ENCODE results near the gene XIRP2.
"Not testable (repeated sequence)": the region's sequence is repeated elsewhere in the genome, so short reads cannot be mapped to it uniquely, and the experiment has no call there.

Gene XIRP2

DNA sequence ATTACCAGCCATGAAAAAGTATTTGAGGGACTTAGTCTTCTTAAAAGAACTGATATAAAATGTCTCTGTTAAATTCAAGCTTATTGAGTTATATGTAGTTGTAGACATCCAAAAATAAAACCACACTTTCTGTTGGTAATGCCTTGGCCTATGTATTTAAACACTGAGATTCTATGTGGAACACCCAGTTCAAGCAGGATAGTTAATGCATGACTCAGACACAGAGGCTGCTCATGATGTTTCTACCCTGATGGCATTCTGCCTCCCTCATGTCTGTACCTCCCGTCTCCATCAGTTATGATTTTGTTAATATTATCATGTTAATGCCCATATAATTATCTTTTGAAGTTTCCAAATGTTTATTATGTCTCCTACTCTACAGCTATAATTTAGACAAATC, 164.5 kb downstream of the XIRP2 start:
- no peak for DNase-seq (ENCODE audit: low read depth)

DNA sequence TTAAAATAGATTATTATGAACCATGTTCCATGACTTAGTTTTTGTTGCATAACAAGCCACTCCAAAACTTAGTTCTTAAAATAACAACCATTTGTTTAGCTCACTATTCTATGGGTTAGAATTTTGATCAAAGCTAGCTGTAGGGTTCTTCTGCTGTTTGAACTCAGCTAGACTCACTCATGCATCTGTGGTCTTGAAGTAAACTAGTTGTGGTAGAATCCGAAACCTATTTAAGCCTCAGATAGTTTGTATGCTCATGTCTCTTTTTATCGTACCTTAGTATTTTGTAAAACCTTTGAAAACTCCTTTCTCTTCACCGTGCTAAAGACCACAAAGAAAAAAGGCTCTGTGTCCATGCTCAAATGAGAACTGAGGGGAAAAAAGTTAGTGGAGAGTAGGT, 166.6 kb downstream of the XIRP2 start:
- DNase-seq (ENCODE audit: low read depth), result no peak

DNA sequence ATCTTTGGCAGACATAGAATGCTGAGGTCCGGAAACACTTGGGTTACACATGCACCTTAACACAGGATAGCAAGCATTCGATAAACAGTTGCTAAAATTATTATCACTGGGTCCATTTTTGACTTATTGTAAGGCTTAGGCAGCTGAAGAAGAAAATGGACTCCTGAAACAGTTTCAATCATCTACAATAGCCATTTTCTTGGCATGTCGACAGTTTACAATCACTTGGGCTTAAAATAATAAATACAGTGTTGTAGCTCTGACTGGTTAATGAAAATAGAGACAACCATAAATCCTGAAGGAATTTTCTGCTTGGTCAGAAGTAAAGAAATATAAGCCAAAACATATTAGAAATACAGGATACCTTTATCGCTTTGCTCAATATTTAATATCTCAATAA, 169.2 kb downstream of the XIRP2 start:
- DNase-seq (ENCODE audit: low read depth), result no peak

DNA sequence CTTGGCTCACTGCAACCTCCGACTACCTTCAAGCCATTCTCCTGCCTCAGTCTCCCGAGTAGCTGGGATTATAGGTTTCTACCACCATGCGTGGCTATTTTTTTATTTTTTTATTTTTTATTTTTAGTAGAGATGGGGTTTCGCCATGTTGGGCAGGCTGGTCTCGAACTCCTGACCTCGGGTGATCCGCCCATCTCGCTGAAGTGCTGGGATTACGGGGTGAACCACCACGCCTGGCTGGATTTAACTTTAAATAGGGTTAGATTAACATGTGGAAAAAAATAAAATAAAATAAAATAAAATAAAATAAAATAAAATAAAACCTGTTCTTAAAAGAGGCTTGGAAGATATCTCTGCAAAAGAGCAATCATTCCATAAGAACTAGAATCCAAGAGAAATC, 170.9 kb downstream of the XIRP2 start:
- DNase-seq (ENCODE audit: low read depth), result no peak

DNA sequence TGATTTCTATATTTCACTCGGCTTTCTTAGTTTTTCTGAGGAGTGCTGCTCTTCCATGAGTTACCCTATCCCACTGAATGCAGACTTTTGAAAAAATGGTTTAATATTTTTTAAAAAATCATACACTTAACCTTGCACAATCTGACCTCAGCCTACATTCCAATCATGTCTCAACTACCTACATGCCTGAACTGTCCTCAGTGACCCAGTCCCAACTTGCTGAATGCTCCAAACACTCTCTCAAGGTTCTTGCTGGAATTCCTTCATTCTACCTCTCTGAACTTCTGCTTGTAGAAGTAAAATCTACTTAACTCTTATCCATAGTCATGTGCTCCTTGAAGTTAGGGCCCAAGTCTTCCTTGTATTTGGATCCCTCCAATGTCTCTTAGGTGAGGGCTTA, 181.6 kb downstream of the XIRP2 start:
- no peak for DNase-seq (ENCODE audit: low read depth)

DNA sequence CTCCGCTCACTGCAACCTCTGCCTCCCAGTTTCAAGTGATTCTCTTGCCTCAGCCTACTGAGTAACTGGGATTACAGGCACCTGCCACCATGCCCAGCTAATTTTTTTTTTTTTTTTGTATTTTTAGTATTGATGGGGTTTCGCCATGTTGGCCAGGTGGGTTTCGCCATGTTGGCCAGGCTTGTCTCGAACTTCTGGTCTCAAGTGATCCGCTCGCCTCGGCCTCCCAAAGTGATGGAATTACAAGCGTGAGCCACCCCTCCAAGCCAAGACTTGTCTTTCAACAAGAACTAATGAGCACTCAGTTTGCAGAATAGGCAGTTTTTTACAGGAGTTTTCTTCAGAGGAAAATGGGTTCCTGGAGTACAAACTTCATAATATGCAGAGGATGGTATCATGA, 187.4 kb downstream of the XIRP2 start:
- not testable (repeated sequence) for DNase-seq (ENCODE audit: low read depth)

DNA sequence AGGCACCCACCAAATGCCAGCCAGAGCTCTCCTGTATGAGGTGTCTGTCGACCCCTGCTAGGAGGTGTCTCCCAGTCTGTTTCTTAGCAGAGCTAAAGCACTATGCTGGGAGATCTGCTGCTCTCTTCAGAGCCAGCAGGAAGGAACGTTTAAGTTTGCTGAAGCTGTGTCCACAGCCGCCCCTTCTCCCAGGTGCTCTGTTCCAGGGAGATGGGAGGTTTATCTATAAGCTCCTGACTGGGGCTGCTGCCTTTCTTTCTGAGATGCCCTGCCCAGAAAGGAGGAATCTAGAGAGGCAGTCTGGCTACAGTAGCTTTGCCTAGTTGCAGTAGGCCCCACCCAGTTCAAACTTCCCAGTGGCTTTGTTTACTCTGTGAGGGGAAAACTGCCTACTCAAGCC, 210.7 kb downstream of the XIRP2 start:
- DNase-seq (ENCODE audit: low read depth), result not testable (repeated sequence)

DNA sequence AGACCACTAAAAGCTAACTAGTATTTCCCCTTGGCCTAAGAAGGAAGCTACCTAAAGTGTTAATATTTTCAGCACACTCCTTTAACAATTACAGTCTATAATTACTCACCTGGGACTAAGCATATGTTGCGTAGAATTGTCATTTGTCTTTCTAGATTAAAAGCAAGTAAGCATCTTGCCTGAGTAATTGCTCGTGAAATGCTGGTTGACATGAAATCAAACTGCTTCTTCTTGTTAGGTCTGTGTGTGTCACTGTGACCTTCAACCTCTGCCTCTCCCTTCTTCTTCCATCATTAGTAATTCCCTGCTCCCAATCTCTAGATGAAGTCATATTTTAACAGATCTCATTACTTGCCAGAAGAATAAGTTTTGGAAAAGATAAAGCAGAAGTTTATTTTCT, 212.2 kb downstream of the XIRP2 start:
- no peak for DNase-seq (ENCODE audit: low read depth)

DNA sequence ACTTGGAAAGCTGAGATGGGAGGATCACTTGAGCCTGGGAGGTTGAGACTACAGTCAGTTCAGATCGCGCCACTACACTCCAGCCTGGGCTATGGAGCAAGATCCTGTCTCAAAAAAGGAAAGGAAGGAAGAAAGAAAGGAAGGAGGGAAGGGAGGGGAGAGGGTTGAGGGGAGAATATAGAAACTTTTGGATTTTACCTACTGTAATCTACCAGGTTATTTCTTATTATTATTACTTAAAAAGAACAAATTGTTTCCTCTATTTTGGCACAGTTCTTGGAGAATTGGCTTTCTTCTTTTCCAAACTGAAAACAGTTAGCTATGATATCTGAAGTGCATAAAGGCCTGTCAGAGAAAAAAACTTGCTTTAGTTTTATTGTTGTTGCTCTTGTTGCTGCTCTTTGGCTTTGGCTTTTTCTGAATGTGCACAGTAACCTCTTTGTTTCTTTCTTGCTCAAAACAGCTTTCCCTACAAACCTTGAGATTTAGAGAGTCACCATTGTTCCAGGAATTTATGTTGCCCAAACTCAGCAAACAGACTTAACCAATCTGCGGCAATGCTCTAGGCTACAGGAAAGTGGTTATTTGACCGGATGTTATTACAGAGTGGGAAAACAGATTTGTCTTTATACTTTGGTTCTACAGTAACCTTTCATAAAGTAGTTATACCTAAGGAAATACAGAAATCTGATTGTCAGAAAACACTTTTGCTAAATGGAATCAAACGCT, 214.9 kb downstream of the XIRP2 start:
- no peak for DNase-seq (ENCODE audit: low read depth)

DNA sequence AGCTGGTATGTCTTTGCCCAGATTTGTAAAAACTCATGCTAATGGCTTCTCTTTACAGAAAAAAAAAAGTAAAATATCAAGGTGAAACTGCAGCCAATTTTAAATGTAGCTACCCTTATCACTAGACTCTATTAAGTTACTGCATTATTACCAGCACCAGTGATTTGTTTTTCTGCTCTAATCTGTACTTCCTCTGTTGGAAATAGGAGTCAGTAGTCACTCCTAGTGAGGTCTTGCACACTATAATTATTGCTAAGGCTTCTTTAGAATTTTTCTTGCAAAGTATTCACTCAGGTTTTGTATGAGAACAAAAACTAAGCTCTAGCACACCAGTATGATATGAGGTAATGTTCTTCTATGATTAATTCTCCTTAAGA, 215.5 kb downstream of the XIRP2 start:
- DNase-seq (ENCODE audit: low read depth), result no peak

DNA sequence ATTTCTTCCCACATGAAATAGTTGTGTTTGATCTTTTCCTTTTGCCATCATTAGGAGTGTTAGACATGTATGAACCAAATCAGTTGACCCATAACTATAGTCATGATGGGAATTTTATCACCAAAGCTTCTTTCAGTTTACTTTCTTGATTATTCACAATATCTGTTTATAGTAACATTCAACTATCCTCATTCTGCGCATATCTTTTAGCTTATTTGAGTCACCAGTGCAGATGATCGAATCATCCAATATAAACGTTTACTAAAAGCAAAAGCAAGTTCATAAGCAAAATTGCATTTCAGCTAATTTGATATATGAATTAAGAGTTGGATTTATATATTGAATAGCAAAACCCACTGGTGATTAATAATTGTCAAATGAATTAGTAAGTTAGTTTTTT, 216.4 kb downstream of the XIRP2 start:
- no peak for DNase-seq (ENCODE audit: low read depth)

DNA sequence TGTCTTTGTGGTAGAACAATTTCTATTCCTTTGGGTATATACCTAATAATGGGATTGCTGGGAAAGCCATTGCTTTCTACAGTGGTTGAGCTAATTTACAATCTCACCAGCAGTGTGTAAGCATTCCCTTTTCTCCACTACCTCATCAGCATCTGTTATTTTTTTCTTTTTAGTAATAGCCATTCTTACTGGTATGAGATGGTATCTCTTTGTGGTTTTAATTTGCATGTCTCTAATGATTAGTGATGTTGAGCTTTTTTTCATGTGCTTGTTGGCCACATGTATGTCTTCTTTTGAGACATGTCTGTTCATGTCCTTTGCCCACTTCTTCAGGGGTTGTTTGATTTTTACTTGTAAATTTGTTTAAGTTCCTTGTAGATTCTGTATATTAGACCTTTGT, 221.4 kb downstream of the XIRP2 start:
- DNase-seq (ENCODE audit: low read depth), result not testable (repeated sequence)

DNA sequence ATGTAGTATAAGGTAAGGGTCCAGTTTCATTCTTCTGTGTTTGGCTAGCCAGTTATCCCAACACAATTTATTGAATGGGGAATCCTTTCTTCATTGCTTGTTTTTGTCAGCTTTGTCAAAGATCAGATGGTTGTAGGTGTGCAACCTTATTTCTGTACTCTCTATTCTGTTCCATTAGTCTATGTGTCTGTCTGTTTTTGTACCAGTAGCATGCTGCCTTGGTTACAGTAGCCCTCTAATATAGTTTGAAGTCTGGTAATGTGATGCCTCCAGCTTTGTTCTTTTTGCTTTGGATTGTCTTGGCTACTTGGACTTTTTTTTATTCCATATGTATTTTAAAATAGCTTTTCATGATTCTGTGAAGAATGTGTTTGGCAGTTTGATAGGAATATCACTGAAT, 222.1 kb downstream of the XIRP2 start:
- no peak for DNase-seq (ENCODE audit: low read depth)

DNA sequence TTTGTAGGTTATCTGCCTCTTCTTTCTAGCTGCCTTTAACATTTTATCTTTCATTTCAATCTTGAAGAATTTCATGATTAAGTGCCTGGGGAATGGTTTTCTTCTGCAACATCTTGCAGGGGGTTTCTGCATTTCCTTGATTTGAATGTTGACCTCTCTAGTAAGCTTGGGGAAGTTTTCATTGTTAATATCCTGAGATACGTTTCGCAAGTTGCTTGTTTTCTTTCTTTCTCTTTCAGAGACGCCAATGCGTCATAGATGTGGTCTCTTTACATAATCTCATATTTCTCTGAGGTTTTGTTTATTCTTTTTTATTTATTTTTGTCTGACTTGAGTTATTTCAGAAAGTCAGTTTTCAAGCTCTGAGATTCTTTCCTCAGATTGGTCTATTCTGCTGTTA, 225.7 kb downstream of the XIRP2 start:
- DNase-seq (ENCODE audit: low read depth), result no peak

DNA sequence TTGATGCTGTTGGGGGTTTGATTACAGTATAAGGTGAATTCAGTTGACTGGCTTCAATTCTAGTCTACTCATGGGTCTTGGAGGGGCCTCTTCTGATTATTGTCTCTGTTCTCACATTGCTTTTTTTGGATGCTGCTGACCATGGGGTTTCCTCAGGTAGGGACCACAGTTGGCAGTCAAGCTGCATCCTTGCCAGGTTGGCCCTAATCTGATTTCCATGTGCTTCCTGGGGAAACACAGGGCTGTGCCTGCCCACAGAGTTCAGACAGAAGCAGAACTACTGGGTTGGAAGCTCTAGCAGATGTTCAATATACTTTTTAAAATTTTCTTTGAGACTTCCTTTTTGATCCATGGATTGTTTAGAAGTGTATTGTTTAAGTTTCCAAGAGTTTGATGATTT, 227.3 kb downstream of the XIRP2 start:
- DNase-seq (ENCODE audit: low read depth), result no peak

DNA sequence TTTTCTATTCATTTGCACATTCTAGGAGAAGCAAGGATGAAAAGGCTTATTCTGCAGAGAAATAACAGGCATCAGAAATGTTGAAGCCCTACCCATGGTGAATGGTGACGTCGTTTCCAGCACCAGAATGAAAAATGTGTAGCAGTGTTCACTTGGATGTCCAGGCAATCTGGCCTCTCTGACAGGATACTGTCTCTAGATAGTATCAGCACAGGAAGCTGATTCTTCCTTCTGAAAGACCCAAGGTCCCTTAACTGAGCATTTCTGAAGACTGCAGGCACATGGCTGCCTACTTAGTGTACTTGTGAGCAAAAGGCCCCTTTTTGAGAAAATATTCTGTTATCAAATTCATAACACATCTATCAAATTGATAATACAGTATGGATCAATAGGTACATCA, 234.1 kb downstream of the XIRP2 start:
- DNase-seq (ENCODE audit: low read depth), result no peak

DNA sequence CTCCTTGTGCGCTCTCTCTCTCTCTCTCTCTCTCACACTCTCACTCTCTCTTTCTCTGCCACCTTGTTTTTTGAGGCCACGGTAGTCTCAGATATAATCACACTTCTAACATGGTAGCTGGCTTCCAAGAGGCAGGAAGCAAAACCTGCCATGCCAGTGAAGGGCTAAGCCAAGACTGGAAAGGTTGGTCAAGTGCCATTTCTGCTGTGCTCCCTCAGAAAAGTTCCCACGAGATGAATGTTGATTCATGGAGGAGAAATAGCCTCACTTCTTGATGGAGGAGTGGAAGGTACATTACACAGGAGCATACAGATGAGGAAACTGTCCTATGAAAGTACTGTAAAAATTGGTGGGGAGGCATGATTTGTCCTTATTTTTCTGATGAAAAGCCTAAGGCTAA, 237.9 kb downstream of the XIRP2 start:
- DNase-seq (ENCODE audit: low read depth), result no peak

DNA sequence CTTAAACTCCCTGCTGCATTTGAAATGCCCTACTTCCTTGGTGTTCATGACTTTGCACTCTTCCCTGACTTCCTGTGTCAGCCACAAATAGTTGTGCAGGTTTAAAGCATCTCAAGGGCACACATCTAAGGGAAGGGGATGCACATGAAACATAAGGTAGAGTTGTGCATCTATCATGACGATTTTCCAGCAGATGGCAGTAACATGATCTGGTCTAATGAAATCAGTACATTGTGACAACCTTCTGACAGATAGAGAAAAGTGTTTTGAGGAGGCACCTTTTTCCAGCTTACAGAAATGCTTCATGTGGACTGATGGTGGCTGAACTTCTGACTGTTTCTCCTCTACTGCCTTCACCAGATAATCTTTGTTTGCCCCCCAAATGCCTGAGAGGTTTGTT, 238.9 kb downstream of the XIRP2 start:
- no peak for DNase-seq (ENCODE audit: low read depth)

DNA sequence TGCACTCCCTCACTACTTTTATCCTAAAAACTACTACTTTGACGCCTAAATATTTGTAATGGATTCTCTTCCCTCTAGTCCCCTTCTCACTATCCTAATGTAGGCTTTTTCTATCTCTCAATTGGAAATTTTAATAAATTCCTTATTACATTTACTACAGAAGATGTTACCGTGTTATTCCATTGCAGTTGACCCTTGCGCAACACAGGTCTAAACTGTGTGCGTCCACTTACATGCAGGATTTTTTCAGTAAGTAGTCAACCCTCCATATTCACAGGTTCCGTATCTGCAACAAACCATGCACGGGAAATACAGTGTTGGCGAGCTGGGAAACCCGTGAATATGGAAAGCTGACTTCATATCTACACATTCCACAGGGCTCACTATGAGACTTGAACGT, 239.8 kb downstream of the XIRP2 start:
- no peak for DNase-seq (ENCODE audit: low read depth)

DNA sequence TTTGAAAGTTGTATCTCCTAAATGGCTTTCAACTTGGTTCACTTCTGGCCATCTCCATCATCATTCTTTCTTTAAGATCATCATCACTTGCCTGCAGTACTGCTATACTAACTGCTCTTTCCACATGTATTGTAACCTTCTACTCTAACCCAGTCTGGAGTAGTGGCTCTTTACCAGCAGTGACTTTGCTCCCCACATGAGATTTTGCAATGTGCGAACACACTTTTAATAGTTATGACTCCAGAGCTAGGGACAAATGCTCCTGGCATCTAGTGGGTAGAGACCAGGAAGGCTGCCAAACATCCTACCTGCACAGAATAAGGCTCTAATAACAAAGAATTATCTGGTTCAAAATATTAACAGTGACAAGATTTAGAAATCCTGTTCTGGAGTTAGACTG, 243.8 kb downstream of the XIRP2 start:
- no peak for DNase-seq (ENCODE audit: low read depth)

DNA sequence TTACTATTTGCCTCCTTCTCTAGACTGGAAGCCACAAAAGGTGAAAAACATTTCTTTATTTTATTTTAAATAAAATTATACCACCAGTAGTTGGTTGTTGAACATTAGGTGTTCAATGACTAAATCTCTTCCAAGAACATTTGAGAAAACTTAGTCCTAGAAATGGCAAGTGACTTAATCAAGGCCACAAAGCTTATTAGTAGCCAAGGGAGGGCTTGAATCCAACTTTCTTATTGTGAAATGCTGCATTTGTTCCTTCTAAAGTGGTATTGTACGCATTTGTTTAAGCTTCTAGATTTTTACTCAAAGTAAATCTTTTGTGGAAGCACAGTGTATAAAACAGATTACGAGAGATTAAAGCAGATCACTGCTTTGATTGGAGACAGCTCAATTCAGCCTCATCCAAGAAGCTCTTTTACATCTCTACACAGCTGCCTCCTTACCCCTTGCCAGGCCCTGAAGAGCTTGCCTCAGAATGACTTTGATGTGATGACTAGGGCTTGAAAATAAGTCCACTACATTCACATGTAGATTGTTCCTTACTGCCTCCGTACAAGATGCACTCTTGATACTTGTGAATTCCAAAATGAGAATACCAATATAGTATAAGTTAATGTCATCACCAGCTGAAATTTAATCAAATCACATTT, 244.8 kb downstream of the XIRP2 start:
- DNase-seq (ENCODE audit: low read depth), result no peak

DNA sequence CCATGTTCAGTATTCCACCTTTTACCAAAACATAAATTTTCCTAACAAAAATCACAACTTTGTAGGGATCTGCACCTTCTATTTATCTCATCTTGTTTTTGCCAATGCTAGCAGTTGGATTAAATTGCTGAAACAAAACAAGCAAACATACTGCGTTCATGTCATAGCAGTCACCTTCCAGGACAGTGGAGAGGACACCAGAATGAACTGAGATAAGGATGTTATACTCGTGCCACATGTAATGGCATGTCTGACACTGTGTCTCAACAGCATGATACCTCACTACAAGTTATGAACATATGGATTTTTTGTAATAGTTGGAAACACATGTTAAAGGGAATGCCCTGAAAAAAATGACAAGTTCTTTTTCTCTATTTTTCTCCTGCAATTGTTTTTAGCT, 245.3 kb downstream of the XIRP2 start:
- no peak for DNase-seq (ENCODE audit: low read depth)

DNA sequence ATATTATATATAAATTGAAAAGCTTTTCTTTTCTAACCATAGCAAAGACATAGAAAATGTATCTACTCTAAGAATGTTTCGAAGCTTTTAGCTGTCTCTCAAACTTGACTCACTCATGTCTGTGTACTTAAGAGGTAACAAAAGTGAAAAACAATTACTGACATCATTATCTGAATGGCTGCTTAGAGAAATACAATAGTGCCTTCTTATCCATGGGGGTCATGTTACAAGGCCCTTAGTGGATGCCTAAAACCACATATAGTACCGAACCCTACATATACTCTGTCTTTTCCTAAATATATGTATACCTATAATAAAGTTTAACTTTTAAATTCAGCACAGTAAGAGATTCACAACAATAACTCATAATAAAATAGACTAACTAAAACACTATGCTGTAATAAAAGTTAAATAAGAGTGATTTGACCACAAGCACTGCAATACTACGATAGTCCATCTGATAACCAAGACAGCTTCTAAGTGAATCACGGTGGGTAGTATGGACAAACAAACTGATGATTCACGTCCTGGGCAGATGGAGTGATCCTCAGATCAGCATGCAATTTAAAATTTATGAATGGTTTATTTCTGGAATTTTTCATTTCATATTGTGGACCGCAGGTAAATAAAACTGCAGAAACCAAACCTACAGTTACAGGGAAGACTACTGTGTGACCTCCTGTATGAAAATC, 246.2 kb downstream of the XIRP2 start:
- no peak for DNase-seq (ENCODE audit: low read depth)

DNA sequence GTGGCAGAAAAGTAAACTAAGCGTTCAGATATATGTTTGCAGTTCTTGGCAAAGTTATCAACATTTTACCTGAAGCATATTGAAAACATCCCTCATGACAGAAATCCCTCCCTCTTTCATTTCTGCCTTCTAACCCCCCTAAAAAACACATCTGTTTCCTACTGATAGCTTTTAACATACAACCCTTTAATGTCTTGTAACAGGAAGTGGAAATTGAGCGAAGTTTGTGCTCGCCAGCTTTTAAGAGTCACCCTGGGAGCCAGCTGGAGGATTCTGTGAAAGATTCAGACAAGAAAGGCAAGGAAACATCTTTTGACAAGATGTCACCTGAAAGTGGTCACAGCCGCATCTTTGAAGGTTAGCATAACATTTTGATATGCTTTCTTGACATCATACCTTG, 247.4 kb downstream of the XIRP2 start:
- no peak for DNase-seq (ENCODE audit: low read depth)

All from stimulated activated CD8-positive, alpha-beta memory T cell treated with anti-CD3 and anti-CD28 coated beads, Interleukin-4, amount 100 ng/mL, for 24 hours (primary cell).